NCI-H524 treated with DMSO at 0.1 percent for 48 hours (cell line): ENCODE data around the gene SORL1.

ENCODE experiments used
- DNase-seq: peaks from one replicate; lab custom pipeline; 2025; lab: John Stamatoyannopoulos, UW

The SORL1 gene

GRCh38 chr11:121508449-121508848 lies 56.3 kb downstream of the SORL1 start:
- DNase-seq, result no peak

DNA sequence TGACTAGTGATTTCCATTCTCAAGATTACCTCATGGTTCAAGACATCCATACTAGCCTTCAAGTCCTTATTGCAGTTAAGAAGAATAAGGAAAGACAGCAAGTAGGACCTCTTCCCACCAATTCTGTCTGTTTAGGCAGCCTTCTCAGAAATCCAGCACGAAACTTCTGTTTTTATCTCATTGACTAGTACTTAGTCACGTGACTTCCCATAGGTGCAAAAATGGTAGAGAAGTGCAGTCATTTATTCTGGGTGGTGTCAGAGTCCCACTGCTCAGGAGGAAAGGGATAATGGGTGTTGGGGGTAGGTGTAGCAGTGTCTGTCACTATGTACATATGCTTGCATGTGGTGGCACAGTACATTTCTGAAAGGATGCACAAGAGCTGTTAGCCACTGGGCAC lies 58.3 kb downstream of the SORL1 start:
- DNase-seq, result no peak

DNA sequence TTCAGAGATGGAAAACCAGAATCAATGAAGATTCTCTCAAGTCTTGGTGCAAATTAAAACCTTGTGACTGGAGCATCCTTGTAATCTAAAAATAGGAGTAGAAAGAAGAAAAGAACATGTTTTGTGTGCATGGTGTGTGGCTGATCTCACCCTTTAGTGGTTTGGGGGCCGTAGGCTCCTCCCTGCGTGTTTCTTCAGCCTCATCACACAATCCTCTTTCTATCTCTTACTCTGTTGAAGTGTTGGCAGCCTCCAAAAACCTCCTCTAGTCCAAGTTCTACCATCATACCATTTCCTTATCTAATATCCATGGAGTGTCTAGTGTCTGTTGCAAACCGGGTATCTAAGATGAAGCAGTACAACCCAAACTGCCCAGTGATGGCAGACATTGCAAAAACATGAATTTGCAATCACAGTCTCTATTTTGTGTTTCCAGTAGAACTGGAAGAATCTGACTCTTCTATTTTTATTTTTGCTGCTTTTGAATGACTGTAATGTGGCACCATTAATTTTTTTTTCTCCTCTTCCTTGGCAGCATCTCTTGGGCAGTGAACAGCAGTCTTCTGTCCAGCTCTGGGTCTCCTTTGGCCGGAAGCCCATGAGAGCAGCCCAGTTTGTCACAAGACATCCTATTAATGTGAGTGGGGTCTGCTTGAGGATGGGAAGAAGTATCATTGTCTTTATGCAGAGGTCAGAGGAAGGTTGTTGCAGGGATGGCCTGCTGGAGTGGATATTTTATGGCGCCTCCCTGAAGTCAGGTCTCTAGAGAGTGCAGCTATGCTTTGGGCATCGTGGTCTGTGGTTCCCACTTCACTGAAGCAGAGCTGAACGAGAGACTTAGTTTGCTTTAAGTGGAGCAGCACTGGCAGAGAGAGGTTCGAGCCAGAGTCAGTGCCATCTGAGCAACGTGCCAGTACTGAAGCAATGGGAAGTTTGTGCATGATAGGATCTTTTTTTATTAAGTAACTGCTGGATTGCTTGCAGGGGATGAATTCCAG lies 60.7 kb downstream of the SORL1 start:
- no peak for DNase-seq

DNA sequence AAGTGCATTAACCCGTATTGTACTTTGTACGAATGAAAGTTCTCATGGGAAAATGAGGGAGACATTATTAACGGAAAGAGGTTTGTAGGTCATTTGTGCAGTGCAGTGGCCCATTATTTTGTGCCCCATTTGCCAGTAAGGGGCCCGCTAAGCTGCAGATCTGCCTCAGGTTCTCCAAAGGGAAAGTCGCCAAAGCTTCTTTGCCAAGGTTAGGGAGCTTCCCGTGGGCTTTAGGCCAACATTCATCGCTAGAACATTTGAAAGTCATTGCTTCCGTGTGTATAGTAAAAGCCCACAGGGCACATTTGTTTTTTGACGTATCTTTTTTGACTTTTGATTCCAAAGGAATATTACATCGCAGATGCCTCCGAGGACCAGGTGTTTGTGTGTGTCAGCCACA lies 61.7 kb downstream of the SORL1 start:
- no peak for DNase-seq

- no peak for DNase-seq
Measured at GRCh38 chr11:121514432-121515334, 62.6 kb downstream of the SORL1 start.

DNA sequence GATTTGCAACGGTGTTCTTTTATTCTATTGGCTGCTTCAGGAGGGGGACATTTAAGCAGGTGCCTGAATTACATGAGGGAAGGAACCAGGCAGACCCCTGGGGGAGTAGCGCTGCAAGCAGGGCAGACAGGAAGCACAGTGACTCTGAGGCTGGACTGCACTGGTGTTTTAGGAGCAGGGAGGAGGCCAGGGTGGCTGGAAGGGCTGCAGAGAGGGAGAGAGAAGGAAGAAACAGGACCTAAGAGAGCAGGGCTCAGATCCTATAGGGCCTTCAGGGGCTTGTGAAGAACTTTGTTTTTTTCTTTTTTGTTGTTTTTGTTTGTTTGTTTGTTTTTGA lies 63.2 kb downstream of the SORL1 start:
- DNase-seq, result no peak

DNA sequence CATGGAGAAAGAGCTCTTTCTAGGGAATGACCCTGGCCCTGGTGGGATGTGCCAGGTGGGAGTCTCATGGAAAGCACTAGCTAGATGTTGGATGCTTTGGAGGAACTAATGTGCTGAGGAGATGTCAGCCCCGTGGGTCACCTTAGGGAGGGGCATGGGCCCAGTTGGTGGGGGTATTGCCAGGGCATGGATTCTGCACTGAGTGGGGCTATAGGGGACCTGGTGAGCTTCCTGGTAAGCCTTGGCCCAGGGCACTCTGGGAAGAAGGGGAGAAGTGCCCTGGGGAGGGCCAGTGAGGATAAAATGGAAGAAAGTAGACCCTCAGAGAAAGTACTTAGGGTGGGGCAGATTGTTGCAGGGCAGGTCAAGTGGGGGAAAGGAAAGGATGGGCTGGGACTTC lies 65.9 kb downstream of the SORL1 start:
- DNase-seq, result no peak

DNA sequence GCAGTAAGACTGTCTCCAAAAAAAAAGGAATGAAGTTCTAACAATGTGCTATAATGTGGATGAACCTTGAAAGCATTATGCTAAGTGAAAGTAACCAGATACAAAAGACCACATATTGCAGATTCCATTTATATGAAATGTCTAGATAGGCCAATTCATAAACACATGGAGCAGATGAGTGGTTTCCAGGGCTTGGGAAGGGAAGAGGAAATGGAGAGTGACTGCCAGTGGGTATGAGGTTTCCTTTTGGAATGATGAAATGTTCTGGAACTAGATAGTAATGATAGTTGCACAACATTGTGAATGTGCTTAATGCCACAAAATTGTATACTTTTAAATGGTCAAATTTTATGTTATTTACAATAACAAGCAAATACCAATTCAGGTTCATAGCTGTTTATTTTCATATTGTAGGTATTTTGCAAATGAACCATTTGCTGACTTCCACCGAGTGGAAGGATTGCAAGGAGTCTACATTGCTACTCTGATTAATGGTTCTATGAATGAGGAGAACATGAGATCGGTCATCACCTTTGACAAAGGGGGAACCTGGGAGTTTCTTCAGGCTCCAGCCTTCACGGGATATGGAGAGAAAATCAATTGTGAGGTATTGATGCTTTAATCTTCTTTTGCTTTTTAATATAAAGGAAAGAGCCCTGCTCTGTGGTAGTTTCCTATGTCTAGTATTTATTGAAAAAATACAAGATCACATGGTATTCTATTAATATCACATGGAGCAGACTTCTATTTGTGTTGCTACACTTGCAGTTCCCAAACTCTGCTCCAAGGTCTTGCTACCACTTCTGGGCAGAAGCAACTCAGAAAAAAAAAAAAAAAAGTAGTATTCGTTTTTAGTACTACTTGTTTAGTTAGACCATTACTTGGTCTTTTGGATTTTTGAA lies 68.4 kb downstream of the SORL1 start:
- DNase-seq, result no peak

DNA sequence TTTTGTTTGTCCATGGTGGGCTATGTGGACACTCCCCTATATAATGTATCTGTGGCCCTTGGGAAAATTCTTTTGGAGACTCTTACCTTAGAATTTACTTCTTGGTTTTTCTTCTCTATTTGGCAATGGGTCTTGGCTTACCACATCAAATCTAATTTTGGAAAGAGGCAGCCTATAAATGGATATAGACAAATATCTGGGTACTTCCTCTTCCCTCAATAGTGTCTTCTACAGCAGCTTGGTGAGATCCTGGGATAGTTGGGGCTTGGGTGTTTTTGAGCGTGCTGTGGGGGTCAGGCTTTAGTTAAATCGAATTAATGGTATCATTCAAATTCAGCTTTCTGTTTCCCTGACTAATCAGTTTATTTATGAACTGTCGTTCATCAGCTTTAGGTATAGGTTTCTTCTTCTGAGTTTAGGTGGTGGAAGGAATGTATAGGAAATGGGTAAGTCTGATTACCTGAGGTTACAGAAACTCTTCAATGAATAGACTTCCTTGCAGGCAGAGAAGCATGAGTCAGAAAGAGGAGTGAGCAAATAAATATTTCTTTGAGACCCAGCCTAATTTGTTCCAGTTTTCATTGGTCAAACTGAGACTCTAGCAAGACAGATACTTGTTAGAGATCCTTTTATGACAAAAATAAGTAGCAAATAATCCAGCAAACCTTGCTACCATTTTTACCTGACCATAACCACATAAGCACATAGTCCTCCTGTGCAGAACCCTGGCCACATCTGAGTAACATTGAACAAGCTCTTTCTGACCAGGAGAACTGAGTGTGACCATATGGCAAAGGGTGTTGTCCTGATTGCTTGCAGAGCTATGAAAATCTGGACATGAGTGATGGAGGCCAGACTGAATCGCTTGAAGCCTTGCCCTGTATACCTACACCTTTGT lies 69.3 kb downstream of the SORL1 start:
- no peak for DNase-seq

- no peak for DNase-seq
Measured at GRCh38 chr11:121522043-121522941, 70.2 kb downstream of the SORL1 start.

DNA sequence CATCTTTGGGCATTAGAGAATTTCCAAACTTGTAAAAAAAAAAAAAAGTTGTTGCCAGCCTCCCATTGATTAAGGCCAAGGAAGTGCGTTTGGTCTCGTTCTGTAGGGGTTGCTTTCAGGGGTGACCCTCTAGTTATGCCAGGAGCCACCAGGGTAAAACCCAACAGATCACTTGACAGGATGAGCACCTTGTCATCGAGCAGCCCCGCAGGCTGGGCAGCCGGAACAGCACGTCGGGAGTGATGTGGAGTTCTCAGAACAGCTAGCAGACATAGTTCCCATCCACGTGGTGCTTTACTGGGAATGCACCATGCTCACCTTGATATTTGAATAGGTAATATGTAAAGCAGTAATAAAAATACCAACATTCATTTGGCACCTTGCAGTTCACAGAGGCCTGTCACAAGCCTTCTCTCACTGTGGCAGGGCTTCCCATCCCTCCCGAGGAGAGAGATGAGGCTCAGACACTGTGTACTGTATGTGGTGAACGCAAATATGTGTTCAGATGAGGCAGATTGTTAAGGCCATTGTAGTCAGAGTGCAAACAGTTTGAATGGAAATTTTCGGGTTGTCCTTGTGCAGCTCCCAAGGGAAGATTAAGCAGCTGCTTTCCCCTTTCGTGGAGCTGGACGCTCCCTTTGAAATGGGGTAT lies 71.6 kb downstream of the SORL1 start:
- DNase-seq, result no peak

DNA sequence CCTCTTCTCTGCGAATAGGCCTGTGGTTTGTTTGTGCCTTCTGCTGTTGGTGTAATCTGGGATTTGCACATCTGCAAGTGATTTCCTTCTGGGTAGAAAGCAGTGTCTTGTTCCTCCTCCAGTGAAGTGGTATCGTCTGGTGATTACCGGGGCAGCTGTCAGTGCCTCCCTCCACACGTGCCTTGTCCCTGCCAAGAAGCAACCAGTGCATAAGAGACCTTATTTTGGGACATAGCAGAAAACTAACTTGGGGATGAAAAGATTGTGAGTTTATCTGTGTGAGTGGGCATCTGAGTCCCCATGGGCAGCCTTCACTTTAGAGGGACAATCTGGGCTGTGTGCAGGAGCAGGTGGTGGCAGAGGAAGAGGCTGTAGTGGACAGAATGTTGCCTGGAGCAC lies 72.1 kb downstream of the SORL1 start:
- peak; percentile 95 for DNase-seq

- no peak for DNase-seq
Measured at GRCh38 chr11:121525376-121525775, 73.3 kb downstream of the SORL1 start.

- no peak for DNase-seq
Measured at GRCh38 chr11:121530257-121530656, 78.1 kb downstream of the SORL1 start.

DNA sequence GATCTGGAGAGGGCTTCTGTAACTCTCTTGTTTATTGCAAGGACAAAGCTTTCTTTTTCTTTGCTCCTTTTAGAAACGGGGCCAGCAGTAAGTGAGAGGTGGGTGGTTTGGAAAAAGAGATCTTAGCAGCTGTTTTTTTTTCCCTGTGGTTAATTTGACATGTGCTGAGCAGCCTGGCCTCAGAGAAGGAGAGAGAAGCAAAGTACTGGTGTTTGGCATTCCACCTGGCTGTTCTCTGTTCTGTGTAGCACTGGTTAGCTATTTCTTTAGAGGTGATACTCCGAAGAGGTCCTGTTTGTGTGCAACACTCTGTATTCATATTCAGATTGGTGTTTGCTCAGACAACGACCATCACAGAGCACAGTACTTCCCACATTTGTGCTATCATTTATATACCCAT lies 81.5 kb downstream of the SORL1 start:
- DNase-seq, result peak; percentile 45

DNA sequence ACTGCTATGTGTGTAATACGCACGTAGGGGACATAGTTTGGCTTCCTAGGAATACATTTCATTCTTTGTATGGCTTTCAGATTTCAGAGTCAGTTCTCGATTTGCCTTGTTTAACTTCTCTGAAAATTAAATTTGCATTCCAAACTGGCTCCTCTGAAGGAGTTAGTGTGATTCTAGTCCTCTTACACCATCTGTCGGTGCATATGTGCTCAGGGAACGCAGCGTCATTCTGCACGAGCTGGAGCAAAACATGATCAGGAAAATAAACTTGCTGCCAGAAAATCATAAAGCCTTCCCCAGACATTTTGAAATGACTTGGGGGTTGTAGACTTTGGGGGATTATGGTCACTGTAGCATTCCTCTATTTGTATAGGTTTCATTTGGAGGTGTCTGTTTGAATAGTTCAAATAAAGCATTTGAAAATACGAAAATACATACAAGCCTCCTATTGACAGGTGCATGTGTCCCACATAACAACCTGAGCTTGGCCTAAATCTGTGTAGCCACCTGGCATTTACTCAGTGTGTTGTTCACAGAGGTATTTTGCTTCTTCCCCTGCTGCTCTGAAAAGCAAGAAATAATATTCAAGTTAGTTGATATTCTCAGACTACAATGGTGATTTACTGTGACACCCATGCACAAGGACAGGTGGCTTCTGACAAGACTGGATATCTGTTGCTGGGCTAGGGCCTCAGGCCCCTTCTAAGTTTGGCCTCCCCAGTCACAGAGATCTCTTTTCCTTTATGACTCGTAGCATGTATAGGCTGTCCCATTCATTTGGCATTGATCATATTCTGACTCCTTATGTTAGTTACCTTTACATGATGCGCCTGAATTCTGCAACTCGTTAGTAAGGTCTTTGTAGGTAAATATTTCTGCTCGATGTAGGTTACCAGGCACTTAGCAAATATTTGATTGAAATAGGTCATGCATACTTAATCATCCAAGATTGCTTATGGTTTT lies 82.3 kb downstream of the SORL1 start:
- peak; percentile 81 for DNase-seq

GRCh38 chr11:121535129-121535796 lies 83.1 kb downstream of the SORL1 start:
- no peak for DNase-seq
